Adrenal gland (tissue), 12 donors: ENCODE measurements around the gene ZSWIM6. TPM values are rescaled to one million over a fixed set of nuclear protein-coding genes. Genes with fewer than 3 reads are reported as not detected.

ENCODE experiments used
- DNase-seq, 7 donors: peaks; one replicate each; pipeline ENCODE4 v3.0.0-alpha.2; 2019 to 2020
- H3K27ac ChIP-seq, 5 donors: fragments of 200-600 bp; sonication (generic) in 4 of 5; 1 replicate in 3 of 5; 2 replicates in 2 of 5; pipeline versions ENCODE4 v1.5.1 to v1.8.0; 2016 to 2020; ENCODE audit warnings: mild to moderate bottlenecking in 1 of 5
- H3K27me3 ChIP-seq: fragments of 200-600 bp; 2 replicates; pipeline ENCODE4 v1.8.0; 2021
- H3K36me3 ChIP-seq, 2 donors: fragments of 200-600 bp; replicated peaks in 1 of 2; 1 replicate in 1 of 2; 2 replicates in 1 of 2; pipeline versions ENCODE4 v1.5.1 to v1.8.0; 2018 to 2022
- H3K4me1 ChIP-seq, 2 donors: fragments of 200-600 bp; replicated peaks in 1 of 2; 1 replicate in 1 of 2; 2 replicates in 1 of 2; pipeline versions ENCODE4 v1.5.1 to v1.8.0; 2018 to 2021
- H3K4me3 ChIP-seq, 4 donors: fragments of 200-600 bp; sonication (generic) in 3 of 4; one replicate each; pipeline ENCODE4 v1.5.1; 2016 to 2018
- H3K9me3 ChIP-seq, 3 donors: fragments of 200-600 bp; sonication (generic) in 1 of 3; replicated peaks in 1 of 3; 1 replicate in 2 of 3; 2 replicates in 1 of 3; pipeline versions ENCODE4 v1.5.1 to v1.8.0; 2016 to 2021
- POLR2A ChIP-seq, 2 donors: fragments of 450-650 bp; IDR thresholded peaks; one replicate each; pipeline ENCODE4 v1.6.1; 2017; ENCODE audit warnings: antibody characterized with exemption in 2 of 2, mild to moderate bottlenecking in 2 of 2, moderate library complexity in 1 of 2
- WGBS, 4 donors: extraction: QIAGEN DNeasy Blood & Tissue Kit in 2 of 4; methylation state at CpG; one replicate each; pipeline versions ENCODE4 v1.1.5 to v1.1.7; 2013 to 2017; 5-methylcytosine and 5-hydroxymethylcytosine counted together
- intact Hi-C, 2 donors: fragments of 100-400 bp; cut with DNase I; formaldehyde crosslinking; loops; one replicate each; pipeline versions ENCODE4 v1.14.1 to v1.15.0; 2022 to 2023
- polyA plus RNA-seq, 3 donors: library from polyadenylated mRNA; stranded (reverse); fragments of 200-250 nt in 2 of 3; fragments of 350-450 nt in 1 of 3; fragmentation: Illumina TruSeq in 1 of 3; extraction: RNeasy Lipid Tissue Mini Kit (QIAGEN cat#74804) in 1 of 3; gene quantifications; one replicate each; pipeline ENCODE4 v1.2.3, GENCODE V29; 2013 to 2014
- total RNA-seq, 9 donors: library from RNA; depleted of rRNA in 4 of 9; stranded (reverse); fragments of >200 nt in 4 of 9; fragments of 120-200 nt in 1 of 9; fragmentation: NEBNext Ultra II Directional in 1 of 9; extraction: Animal tissue kit (Norgen Biotek cat#: 25700) in 1 of 9; gene quantifications; one replicate each; pipeline versions ENCODE4 v1.1.0 to v1.2.4, GENCODE V29; 2013 to 2023
- TF ChIP-seq, protein P1 (sequence below), 6 experiments: fragments of 450-650 bp in 4 of 6; fragments of 200-600 bp in 2 of 6; sonication (generic) in 1 of 6; IDR thresholded peaks; 1 replicate in 5 of 6; 2 replicates in 1 of 6; pipeline versions ENCODE4 v1.5.1 to v1.8.0; 2016 to 2021; ENCODE audit warnings: antibody characterized with exemption in 6 of 6, mild to moderate bottlenecking in 2 of 6, moderate library complexity in 1 of 6
- donor health status: healthy with polysubstance abuse.
- donor health status: Bipolar disorder and iron deficiency.
- donor health status: DM: yes; HTN: yes; CAD: no.
- donor health status: DM: no; HTN: no; CAD: no.
- donor health status: DM: no; HTN: no; CAD: no.
- donor health status: DM: yes; HTN: yes; CAD: no.

Gene ZSWIM6
- total and polyA plus RNA-seq, 12 donors: 5.5 to 14.6 (median 8.3) TPM

DNA sequence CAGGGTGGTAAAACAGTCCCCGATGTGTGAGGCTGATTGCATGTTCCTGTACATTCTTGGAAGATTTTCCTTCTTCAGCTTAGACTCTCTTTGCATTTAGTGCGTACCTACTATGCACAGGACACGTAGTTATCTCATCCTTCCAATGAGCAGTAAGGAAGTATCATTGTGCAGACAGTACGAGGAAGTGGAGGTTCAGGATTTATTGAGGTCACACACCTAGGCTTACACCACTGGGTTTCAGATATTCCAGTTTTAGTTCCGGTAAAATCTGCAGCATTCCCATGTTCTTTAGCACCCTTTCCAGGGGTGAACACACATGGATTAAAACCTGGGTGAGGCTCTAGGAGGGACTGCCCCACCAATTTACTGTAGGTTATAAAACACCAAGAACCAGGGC lies 238.7 kb downstream of the ZSWIM6 start:
- Histone ChIP-seq H3K27me3 (no peaks in the 10 kb centered on the region), H3K9me3 (no peaks in the 10 kb centered on the region), H3K36me3 (no peaks in the 10 kb centered on the region), H3K27ac (no peak overlapping the region), H3K4me1 (no peaks in the 10 kb centered on the region), H3K4me3 (no peak overlapping the region)
- 82 to 92% (median 88%) methylated on average over 5 of the region's 5 CpGs for WGBS, 4 donors
- intact Hi-C loops: no loop called here
- DNase-seq: no peak
- TF ChIP-seq, protein P1, sequence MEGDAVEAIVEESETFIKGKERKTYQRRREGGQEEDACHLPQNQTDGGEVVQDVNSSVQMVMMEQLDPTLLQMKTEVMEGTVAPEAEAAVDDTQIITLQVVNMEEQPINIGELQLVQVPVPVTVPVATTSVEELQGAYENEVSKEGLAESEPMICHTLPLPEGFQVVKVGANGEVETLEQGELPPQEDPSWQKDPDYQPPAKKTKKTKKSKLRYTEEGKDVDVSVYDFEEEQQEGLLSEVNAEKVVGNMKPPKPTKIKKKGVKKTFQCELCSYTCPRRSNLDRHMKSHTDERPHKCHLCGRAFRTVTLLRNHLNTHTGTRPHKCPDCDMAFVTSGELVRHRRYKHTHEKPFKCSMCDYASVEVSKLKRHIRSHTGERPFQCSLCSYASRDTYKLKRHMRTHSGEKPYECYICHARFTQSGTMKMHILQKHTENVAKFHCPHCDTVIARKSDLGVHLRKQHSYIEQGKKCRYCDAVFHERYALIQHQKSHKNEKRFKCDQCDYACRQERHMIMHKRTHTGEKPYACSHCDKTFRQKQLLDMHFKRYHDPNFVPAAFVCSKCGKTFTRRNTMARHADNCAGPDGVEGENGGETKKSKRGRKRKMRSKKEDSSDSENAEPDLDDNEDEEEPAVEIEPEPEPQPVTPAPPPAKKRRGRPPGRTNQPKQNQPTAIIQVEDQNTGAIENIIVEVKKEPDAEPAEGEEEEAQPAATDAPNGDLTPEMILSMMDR (IDR thresholded peaks at IDR 0.05): no peak
- no peak for TF ChIP-seq POLR2A (IDR thresholded peaks at IDR 0.05)

GRCh38 chr5:61572959-61573358 lies 240.9 kb downstream of the ZSWIM6 start:
- Histone ChIP-seq H3K27ac (no peak overlapping the region), H3K36me3 (no peaks in the 10 kb centered on the region), H3K9me3 (no peaks in the 10 kb centered on the region), H3K4me1 (no peaks in the 10 kb centered on the region), H3K27me3 (no peaks in the 10 kb centered on the region), H3K4me3 (no peak overlapping the region)
- intact Hi-C loops: no loop called here
- DNase-seq: no peak
- WGBS, 4 donors: 81 to 87% (median 84%) methylated on average over 5 of the region's 5 CpGs
- TF ChIP-seq, protein P1 (IDR thresholded peaks at IDR 0.05): no peak
- no peak for TF ChIP-seq POLR2A (IDR thresholded peaks at IDR 0.05)

GRCh38 chr5:61575103-61575502 lies 243.0 kb downstream of the ZSWIM6 start:
- H3K9me3 ChIP-seq: no peaks in the 10 kb centered on the region
- no peak overlapping the region for H3K4me3 ChIP-seq
- H3K4me1 ChIP-seq: no peaks in the 10 kb centered on the region
- peak overlapping the region in 1 of 5 donors; percentile 29 for H3K27ac ChIP-seq
- intact Hi-C loops: no loop called here
- 71 to 81% (median 78%) methylated on average over 4 of the region's 4 CpGs for WGBS, 4 donors
- no peaks in the 10 kb centered on the region for H3K36me3 ChIP-seq
- TF ChIP-seq, protein P1 (IDR thresholded peaks at IDR 0.05): no peak
- TF ChIP-seq POLR2A (IDR thresholded peaks at IDR 0.05): no peak
- peak in 6 of 7 donors; percentile 29 to 63 (median 42) for DNase-seq
- no peaks in the 10 kb centered on the region for H3K27me3 ChIP-seq

DNA sequence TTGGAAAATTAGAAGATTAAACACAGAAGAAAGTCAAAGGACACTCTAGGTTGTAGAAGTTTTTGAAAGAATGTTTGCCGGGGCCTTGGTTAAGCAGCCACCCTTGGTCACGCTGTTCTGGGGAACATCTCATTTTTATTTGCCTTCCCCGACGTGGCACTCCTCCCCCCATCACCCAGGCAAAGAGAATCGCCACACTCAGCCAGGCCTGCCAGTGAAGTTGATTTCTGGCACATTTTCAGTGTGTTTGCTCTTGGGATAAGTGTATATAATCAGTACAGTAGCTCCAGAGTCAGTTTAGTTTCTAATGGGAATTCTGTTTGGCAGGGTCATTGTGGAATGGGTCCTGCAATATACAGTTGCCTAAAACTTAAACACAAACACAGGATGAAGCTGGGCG lies 243.5 kb downstream of the ZSWIM6 start:
- Histone ChIP-seq H3K27ac (no peak overlapping the region), H3K4me1 (no peaks in the 10 kb centered on the region), H3K36me3 (no peaks in the 10 kb centered on the region), H3K27me3 (no peaks in the 10 kb centered on the region), H3K9me3 (no peaks in the 10 kb centered on the region), H3K4me3 (no peak overlapping the region)
- WGBS, 4 donors: 90 to 95% (median 93%) methylated on average over 6 of the region's 6 CpGs
- TF ChIP-seq POLR2A (IDR thresholded peaks at IDR 0.05): no peak
- TF ChIP-seq, protein P1 (IDR thresholded peaks at IDR 0.05): no peak
- DNase-seq: no peak
- intact Hi-C loops: no loop called here
